CD8-positive, alpha-beta memory T cell (primary cell): ENCODE measurements around the gene CTNNA3. TPM values are rescaled to one million over a fixed set of nuclear protein-coding genes. Genes with fewer than 3 reads are reported as not detected.
"Not testable (repeated sequence)": the region's sequence is repeated elsewhere in the genome, so short reads cannot be mapped to it uniquely, and the experiment has no call there.

ENCODE experiments used
- CTCF ChIA-PET: fragments of 350-600 bp; sonication (Branson Sonifier 250); formaldehyde crosslinking; loops from one replicate; lab custom pipeline; 2021; ENCODE audit warnings: antibody characterized with exemption; lab: Charles Lee
- POLR2A ChIA-PET: fragments of 350-600 bp; sonication (Branson Sonifier 250); formaldehyde crosslinking; loops from one replicate; lab custom pipeline; 2021; ENCODE audit warnings: antibody characterized with exemption; lab: Charles Lee
- DNase-seq, 5 donors: peaks; one replicate each; pipeline versions ENCODE4 v3.0.0 to v3.0.0-alpha.2; 2020 to 2022; ENCODE audit warnings: mixed read lengths in 1 of 5
- H3K27ac ChIP-seq: one replicate; pipeline ENCODE4 v1.7.0; 2013; ENCODE audit warnings: low read depth, mild to moderate bottlenecking, low read length, moderate library complexity
- H3K27me3 ChIP-seq: 2 replicates; pipeline ENCODE4 v1.7.0; 2013; ENCODE audit warnings: low read length, mild to moderate bottlenecking; ENCODE audit not compliant: insufficient read depth, poor library complexity, severe bottlenecking
- H3K36me3 ChIP-seq: 2 replicates; pipeline ENCODE4 v1.7.0; 2013; ENCODE audit warnings: mild to moderate bottlenecking, low read length, moderate library complexity; ENCODE audit not compliant: insufficient read depth
- H3K4me1 ChIP-seq: 2 replicates; pipeline ENCODE4 v1.7.0; 2013; ENCODE audit warnings: mild to moderate bottlenecking, low read length, moderate library complexity; ENCODE audit not compliant: insufficient read depth
- H3K4me3 ChIP-seq: 2 replicates; pipeline ENCODE4 v1.7.0; 2013; ENCODE audit warnings: mild to moderate bottlenecking, low read length
- H3K9me3 ChIP-seq: 2 replicates; pipeline ENCODE4 v1.7.0; 2013; ENCODE audit warnings: mild to moderate bottlenecking, low read length
- H3K27ac Mint-ChIP-seq, 8 donors: one replicate each; pipeline ENCODE4 v1.8.0; 2020 to 2021; ENCODE audit warnings: mixed read lengths in 8 of 8, mild to moderate bottlenecking in 6 of 8, inconsistent platforms in 3 of 8, moderate library complexity in 3 of 8
- H3K27me3 Mint-ChIP-seq, 2 donors: one replicate each; pipeline ENCODE4 v1.8.0; 2020 to 2021; ENCODE audit warnings: mixed read lengths in 2 of 2, mild to moderate bottlenecking in 1 of 2, moderate library complexity in 1 of 2
- H3K36me3 Mint-ChIP-seq, 3 donors: one replicate each; pipeline ENCODE4 v1.8.0; 2020 to 2021; ENCODE audit warnings: mixed read lengths in 3 of 3, inconsistent platforms in 1 of 3, mild to moderate bottlenecking in 1 of 3
- H3K4me1 Mint-ChIP-seq, 3 donors: one replicate each; pipeline ENCODE4 v1.8.0; 2020 to 2021; ENCODE audit warnings: mixed read lengths in 3 of 3, inconsistent platforms in 1 of 3, mild to moderate bottlenecking in 1 of 3
- H3K4me3 Mint-ChIP-seq, 7 donors: one replicate each; pipeline ENCODE4 v1.8.0; 2020 to 2021; ENCODE audit warnings: mixed read lengths in 7 of 7, mild to moderate bottlenecking in 6 of 7, moderate library complexity in 4 of 7, inconsistent platforms in 2 of 7
- H3K9me3 Mint-ChIP-seq, 5 donors: one replicate each; pipeline ENCODE4 v1.8.0; 2020 to 2022; ENCODE audit warnings: mixed read lengths in 5 of 5, mild to moderate bottlenecking in 3 of 5, moderate library complexity in 2 of 5, inconsistent platforms in 1 of 5
- polyA plus RNA-seq: library from polyadenylated mRNA; unstranded; fragments of 300-500 nt; fragmentation: Illumina TruSeq; gene quantifications from one replicate; pipeline ENCODE4 v1.2.3, GENCODE V29; 2021
- total RNA-seq, 2 experiments: library from RNA; stranded (reverse); gene quantifications; one replicate each; pipeline ENCODE4 v1.2.3, GENCODE V29; 2021

CTNNA3 gene
- total and polyA plus RNA-seq, 3 experiments from 2014 or later: 0.92 TPM; not detected in 2

DNA sequence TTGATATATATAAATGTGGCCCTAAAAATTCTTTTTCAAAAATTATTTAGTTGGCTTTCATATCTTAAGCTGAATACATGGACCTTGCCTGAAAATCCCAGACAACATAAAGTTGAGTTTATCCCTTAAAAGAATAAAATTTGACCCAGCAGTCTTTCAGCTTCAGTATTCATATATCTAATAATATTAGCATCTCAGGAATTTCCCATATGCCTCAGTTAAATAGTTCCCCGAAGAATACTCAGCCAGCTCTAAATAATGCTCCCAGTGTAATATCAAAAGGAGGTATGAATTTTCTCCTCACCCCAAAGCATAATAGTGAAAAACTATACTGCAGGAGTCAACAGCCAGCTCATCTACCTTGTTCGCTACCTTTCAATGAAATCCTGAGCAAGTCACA lies 145.9 kb downstream of the CTNNA3 start:
- Histone ChIP-seq H3K27ac (no peak overlapping the region), H3K9me3 (no peaks in the 10 kb centered on the region), H3K4me1 (no peaks in the 10 kb centered on the region), H3K36me3 (no peaks in the 10 kb centered on the region), H3K4me3 (no peak overlapping the region), H3K27me3 (no peaks in the 10 kb centered on the region)
- POLR2A ChIA-PET: no interaction called here
- Mint-ChIP-seq H3K9me3 (peaks cover 0 to 9% (median 4%) of the 10 kb centered on the region in 5 donors), H3K4me3 (no peak overlapping the region), H3K36me3 (no peaks in the 10 kb centered on the region), H3K27ac (no peak overlapping the region), H3K27me3 (peaks cover 0 to 4% of the 10 kb centered on the region in 2 donors), H3K4me1 (no peaks in the 10 kb centered on the region)
- CTCF ChIA-PET: no interaction called here
- no peak for DNase-seq

DNA sequence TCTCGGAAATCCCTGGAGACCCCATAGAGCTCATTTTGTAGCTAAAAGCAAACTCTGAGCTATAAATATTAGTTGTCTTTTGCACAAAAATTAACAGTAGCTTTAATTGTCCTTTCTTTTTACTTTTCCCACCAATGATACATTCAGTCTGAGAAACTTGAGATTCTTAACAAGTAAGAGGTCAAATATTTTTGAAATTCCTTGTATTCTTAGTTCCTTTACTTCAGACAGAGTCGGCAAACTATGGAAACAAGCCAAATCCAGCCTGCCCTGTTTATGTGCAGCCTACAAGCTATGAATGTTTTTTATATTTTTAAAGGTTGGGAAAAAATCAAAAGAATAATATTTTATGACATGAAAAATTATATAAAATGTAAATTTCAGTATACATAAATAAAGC lies 146.6 kb downstream of the CTNNA3 start:
- no peak overlapping the region for H3K4me3 ChIP-seq
- Mint-ChIP-seq H3K27ac (no peak overlapping the region), H3K36me3 (no peaks in the 10 kb centered on the region), H3K4me1 (no peaks in the 10 kb centered on the region), H3K4me3 (no peak overlapping the region), H3K27me3 (peaks cover 4% of the 10 kb centered on the region in 2 donors), H3K9me3 (peaks cover 0 to 5% (median 2%) of the 10 kb centered on the region in 5 donors)
- H3K27ac ChIP-seq: no peak overlapping the region
- H3K27me3 ChIP-seq: no peaks in the 10 kb centered on the region
- DNase-seq: no peak
- no peaks in the 10 kb centered on the region for H3K36me3 ChIP-seq
- H3K4me1 ChIP-seq: no peaks in the 10 kb centered on the region
- CTCF ChIA-PET: no interaction called here
- H3K9me3 ChIP-seq: no peaks in the 10 kb centered on the region
- POLR2A ChIA-PET: no interaction called here

DNA sequence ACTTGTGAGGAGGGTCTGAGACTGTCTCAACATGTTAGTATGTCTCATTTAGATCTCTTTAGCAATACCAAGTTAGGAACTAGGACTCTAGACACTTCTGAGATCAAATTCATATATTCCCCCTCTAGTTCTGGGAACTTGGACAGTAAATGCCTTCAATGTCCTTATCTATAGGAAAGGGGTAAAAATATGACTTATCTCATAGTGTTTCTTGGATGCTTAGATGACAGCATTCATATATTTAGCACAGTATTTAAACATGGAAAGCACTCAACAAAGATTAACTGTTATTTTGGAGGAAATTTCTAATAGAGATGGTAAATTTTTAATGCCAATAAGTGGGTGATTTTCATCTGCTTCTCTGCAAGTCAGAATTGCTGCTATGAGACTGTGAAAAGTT lies 154.6 kb downstream of the CTNNA3 start:
- H3K4me3 ChIP-seq: no peak overlapping the region
- no peak overlapping the region for H3K27ac Mint-ChIP-seq
- CTCF ChIA-PET: no interaction called here
- no peaks in the 10 kb centered on the region for H3K36me3 ChIP-seq
- no peak overlapping the region for H3K27ac ChIP-seq
- H3K27me3 ChIP-seq: no peaks in the 10 kb centered on the region
- H3K36me3 Mint-ChIP-seq: no peaks in the 10 kb centered on the region
- H3K9me3 Mint-ChIP-seq: no peaks in the 10 kb centered on the region
- H3K4me3 Mint-ChIP-seq: no peak overlapping the region
- no peak for DNase-seq
- no peaks in the 10 kb centered on the region for H3K4me1 ChIP-seq
- peaks cover 0 to 9% (median 8%) of the 10 kb centered on the region in 3 donors for H3K4me1 Mint-ChIP-seq
- POLR2A ChIA-PET: no interaction called here
- no peaks in the 10 kb centered on the region for H3K9me3 ChIP-seq
- H3K27me3 Mint-ChIP-seq: peaks cover 2 to 8% of the 10 kb centered on the region in 2 donors

DNA sequence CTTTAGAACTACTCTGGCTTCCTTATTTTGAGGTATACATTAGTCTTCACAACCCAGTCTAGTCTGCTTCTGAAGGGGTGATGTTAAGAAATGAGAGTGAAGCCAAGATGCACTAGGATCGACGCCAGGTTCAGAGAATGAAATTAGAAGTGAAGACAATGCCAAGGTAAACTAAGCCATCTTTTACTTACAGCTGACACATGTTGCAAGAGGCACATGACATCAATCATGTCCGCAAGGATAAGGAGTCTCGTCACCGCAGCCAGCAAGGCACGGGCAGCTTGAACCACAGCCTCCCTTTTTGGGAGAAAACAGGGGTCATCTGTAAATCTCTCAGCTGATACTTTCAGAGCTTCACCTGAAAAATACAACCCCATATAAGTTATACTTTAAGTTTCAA lies 156.7 kb downstream of the CTNNA3 start:
- no peaks in the 10 kb centered on the region for H3K9me3 Mint-ChIP-seq
- Histone ChIP-seq H3K9me3 (no peaks in the 10 kb centered on the region), H3K27me3 (no peaks in the 10 kb centered on the region), H3K36me3 (no peaks in the 10 kb centered on the region), H3K4me3 (no peak overlapping the region), H3K4me1 (no peaks in the 10 kb centered on the region), H3K27ac (no peak overlapping the region)
- no peaks in the 10 kb centered on the region for H3K36me3 Mint-ChIP-seq
- no peak overlapping the region for H3K4me3 Mint-ChIP-seq
- H3K27me3 Mint-ChIP-seq: peaks cover 2 to 10% of the 10 kb centered on the region in 2 donors
- DNase-seq: no peak
- ChIA-PET CTCF (no interaction called here), POLR2A (no interaction called here)
- H3K27ac Mint-ChIP-seq: peak overlapping the region in 1 of 8 donors; percentile 17
- peaks cover 0 to 9% (median 8%) of the 10 kb centered on the region in 3 donors for H3K4me1 Mint-ChIP-seq

DNA sequence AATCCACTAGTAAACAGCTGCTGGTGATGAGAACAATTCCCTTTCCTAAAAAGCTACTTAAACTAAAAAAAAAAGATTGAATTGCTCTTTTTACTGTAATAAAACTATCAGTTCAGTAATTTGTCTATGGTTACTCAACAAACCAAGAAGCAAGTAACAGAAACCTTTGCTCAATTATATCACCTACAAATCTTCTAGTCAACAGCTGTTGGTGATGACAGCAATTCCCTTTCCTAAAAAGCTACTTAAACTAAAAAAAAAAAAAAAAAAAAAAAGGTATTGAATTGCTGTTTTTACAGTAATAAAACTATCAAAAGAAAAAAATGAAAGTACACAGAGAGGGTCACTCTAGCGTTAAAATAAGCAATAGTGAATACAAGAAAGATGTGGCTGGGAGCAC lies 158.1 kb downstream of the CTNNA3 start:
- Mint-ChIP-seq H3K4me1 (peaks cover 0 to 9% (median 8%) of the 10 kb centered on the region in 3 donors), H3K4me3 (no peak overlapping the region), H3K27ac (no peak overlapping the region), H3K27me3 (peaks cover 2 to 6% of the 10 kb centered on the region in 2 donors), H3K36me3 (no peaks in the 10 kb centered on the region), H3K9me3 (no peaks in the 10 kb centered on the region)
- Histone ChIP-seq H3K27me3 (no peaks in the 10 kb centered on the region), H3K4me1 (no peaks in the 10 kb centered on the region), H3K4me3 (no peak overlapping the region), H3K36me3 (no peaks in the 10 kb centered on the region), H3K9me3 (no peaks in the 10 kb centered on the region), H3K27ac (no peak overlapping the region)
- CTCF ChIA-PET: no interaction called here
- DNase-seq: no peak
- POLR2A ChIA-PET: no interaction called here

- H3K9me3 Mint-ChIP-seq: no peaks in the 10 kb centered on the region
- H3K9me3 ChIP-seq: no peaks in the 10 kb centered on the region
- no peaks in the 10 kb centered on the region for H3K4me1 ChIP-seq
- no peaks in the 10 kb centered on the region for H3K36me3 ChIP-seq
- H3K27ac Mint-ChIP-seq: no peak overlapping the region
- H3K4me3 ChIP-seq: no peak overlapping the region
- H3K36me3 Mint-ChIP-seq: no peaks in the 10 kb centered on the region
- peaks cover 6 to 35% of the 10 kb centered on the region in 2 donors for H3K27me3 Mint-ChIP-seq
- no peak overlapping the region for H3K27ac ChIP-seq
- CTCF ChIA-PET: no interaction called here
- H3K4me3 Mint-ChIP-seq: no peak overlapping the region
- DNase-seq: no peak
- POLR2A ChIA-PET: no interaction called here
- no peaks in the 10 kb centered on the region for H3K27me3 ChIP-seq
- peaks cover 0 to 9% (median 8%) of the 10 kb centered on the region in 3 donors for H3K4me1 Mint-ChIP-seq
Measured at GRCh38 chr10:67533376-67533775, 162.6 kb downstream of the CTNNA3 start.

DNA sequence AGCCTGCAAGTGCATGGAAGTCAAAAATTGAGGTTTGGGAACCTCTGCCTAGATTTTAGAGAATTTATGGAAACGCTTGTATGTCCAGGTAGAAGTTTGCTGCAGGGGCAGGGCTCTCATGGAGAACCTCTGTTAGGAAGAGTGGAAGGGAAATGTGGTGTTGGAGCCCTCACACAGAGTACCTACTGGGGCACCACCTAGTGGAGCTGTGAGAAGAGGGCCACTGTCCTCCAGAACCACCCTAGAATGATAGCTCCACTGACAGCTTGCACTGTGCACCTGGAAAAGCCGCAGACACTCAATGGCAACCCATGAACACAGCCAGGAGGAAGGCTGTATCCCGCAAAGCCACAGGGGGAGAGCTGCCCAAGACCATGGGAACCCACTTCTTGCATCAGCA lies 165.0 kb downstream of the CTNNA3 start:
- H3K9me3 Mint-ChIP-seq, H3K27ac Mint-ChIP-seq, H3K4me3 ChIP-seq, H3K36me3 Mint-ChIP-seq, H3K27me3 ChIP-seq, H3K27ac ChIP-seq, POLR2A ChIA-PET, H3K4me1 ChIP-seq, H3K36me3 ChIP-seq, H3K9me3 ChIP-seq, H3K4me3 Mint-ChIP-seq, DNase-seq, H3K4me1 Mint-ChIP-seq: not testable (repeated sequence)
- CTCF ChIA-PET: interaction anchor here (1.4 kb wide), 1 partner anchor 10 kb away, joined by 6 read pairs; no protein-coding TSS in a partner anchor
- H3K27me3 Mint-ChIP-seq: peaks cover 8 to 41% of the 10 kb centered on the region in 2 donors

GRCh38 chr10:67527351-67527750 lies 168.6 kb downstream of the CTNNA3 start:
- ChIA-PET POLR2A (no interaction called here), CTCF (no interaction called here)
- Mint-ChIP-seq H3K27ac (no peak overlapping the region), H3K4me1 (no peaks in the 10 kb centered on the region), H3K27me3 (peaks cover 5 to 33% of the 10 kb centered on the region in 2 donors), H3K9me3 (no peaks in the 10 kb centered on the region), H3K4me3 (no peak overlapping the region), H3K36me3 (no peaks in the 10 kb centered on the region)
- H3K9me3 ChIP-seq: no peaks in the 10 kb centered on the region
- H3K36me3 ChIP-seq: no peaks in the 10 kb centered on the region
- H3K4me1 ChIP-seq: no peaks in the 10 kb centered on the region
- no peaks in the 10 kb centered on the region for H3K27me3 ChIP-seq
- no peak overlapping the region for H3K4me3 ChIP-seq
- no peak for DNase-seq
- H3K27ac ChIP-seq: no peak overlapping the region
